ENCODE results near the gene EEA1.

DNA sequence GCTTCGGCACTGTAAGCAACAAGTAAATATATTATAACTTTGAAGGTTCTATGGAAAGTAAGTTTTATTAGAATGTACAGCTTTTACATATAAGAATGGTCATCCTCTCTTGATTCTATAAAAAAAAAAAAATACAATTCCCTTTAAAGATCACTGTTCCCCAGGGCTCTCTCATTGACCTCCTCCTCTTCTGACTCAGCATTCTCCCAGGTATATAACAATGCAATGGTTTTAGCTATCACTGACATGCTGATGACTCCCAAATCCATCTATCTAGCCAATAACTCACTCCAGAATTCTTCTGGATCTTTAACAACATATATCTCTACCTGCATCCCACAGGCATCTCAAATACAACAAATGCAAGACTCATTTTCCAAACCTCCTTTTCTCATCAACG, 62.7 kb downstream of the EEA1 start:
- TF ChIP-seq CTCF (IDR thresholded peaks at IDR 0.05) = no peak
- no peak for TF ChIP-seq POLR2A (IDR thresholded peaks at IDR 0.05)

Data from esophagus squamous epithelium (tissue), 4 donors.